ENCODE measurements around the gene KCNMB1.

DNA sequence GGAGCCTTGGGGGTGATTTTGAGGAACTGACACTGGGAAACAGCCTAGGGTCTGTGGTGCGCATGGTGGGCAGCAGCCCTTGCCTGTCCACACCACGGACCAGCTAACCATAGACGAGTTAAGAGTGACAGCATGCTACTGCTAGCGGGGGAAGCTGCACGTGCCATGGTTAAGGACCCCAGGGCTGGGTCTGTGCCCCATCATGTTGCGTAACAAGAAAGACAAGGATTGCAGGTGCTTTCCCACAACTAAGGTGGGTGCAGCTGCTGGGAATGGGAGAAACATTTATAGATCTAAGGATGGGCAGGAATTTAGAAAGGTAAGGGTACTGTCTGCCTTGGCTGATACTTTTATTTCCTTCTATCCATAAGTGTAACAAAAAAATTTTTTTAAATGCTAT is 17.9 kb upstream of the KCNMB1 start:
- no peak for TF ChIP-seq CTCF (IDR thresholded peaks at IDR 0.05; ENCODE audit: low read length)
- no peak for TF ChIP-seq EZH2 (optimal IDR thresholded peaks at IDR 0.05; ENCODE audit: low read depth, low read length)
- no peak for TF ChIP-seq EZH2phosphoT487 (IDR thresholded peaks at IDR 0.05; ENCODE audit: low read length)

Data from MM.1S (cell line).